ENCODE measurements around the gene IRF3.

The IRF3 gene

DNA sequence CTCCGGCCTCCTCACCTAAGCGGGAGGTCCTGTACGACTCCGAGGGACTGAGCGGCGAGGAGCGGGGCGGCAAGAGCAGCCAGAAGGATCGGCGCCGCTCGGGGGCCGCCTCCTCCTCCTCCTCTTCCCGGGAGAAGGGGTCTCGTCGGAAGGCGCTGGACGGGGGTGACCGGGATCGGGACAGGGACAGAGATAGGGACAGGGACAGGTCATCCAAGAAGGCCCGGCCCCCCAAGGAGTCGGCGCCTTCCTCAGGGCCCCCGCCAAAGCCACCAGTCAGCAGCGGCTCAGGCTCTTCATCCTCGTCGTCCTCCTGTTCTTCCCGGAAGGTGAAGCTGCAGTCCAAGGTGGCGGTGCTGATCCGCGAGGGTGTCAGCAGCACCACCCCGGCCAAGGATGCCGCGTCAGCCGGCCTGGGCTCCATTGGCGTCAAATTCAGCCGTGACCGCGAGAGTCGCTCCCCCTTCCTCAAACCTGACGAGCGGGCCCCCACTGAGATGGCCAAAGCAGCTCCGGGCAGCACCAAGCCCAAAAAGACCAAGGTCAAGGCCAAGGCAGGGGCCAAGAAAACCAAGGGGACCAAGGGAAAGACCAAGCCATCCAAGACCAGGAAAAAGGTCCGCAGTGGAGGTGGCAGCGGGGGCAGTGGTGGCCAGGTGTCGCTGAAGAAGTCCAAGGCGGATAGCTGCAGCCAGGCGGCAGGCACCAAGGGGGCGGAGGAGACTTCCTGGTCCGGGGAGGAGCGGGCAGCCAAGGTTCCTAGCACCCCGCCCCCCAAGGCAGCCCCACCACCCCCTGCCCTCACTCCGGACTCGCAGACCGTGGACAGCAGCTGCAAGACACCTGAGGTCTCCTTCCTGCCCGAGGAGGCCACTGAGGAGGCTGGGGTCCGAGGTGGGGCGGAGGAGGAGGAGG is 12.8 kb downstream of the IRF3 start:
- no peak overlapping the region for H3K27ac ChIP-seq (ENCODE audit: low read depth, low read length)
- H4K20me1 ChIP-seq (ENCODE audit: control insufficient read depth, insufficient read depth, low read depth, low read length): no peaks in the 10 kb centered on the region

GRCh38 chr19:49651820-49652550 is 13.7 kb downstream of the IRF3 start:
- Histone ChIP-seq H3K27ac (ENCODE audit: low read depth, low read length) (no peak overlapping the region), H3K27me3 (ENCODE audit: control insufficient read depth, low read length) (no peaks in the 10 kb centered on the region), H3K4me3 (ENCODE audit: low read length) (no peak overlapping the region), H3K79me2 (ENCODE audit: control insufficient read depth, low read length) (peaks cover 20% of the 10 kb centered on the region), H3K4me2 (ENCODE audit: low read length) (no peak overlapping the region), H3K9me3 (ENCODE audit: control insufficient read depth, insufficient read depth, low read length) (no peaks in the 10 kb centered on the region), H3K4me1 (ENCODE audit: control insufficient read depth, low read length) (no peaks in the 10 kb centered on the region), H3K36me3 (ENCODE audit: control insufficient read depth, low read length) (peaks cover 71% of the 10 kb centered on the region), H3K9me2 (replicated peaks; ENCODE audit: control insufficient read depth, low read length) (no peaks in the 10 kb centered on the region), H3F3A (ENCODE audit: control insufficient read depth, insufficient read depth) (no peaks in the 10 kb centered on the region), H4K20me1 (ENCODE audit: control insufficient read depth, insufficient read depth, low read depth, low read length) (no peaks in the 10 kb centered on the region)
- TF ChIP-seq EZH2phosphoT487 (IDR thresholded peaks at IDR 0.05; ENCODE audit: borderline replicate concordance, low read length): no peak
- no peak for TF ChIP-seq CTCF (IDR thresholded peaks at IDR 0.05; ENCODE audit: low read depth, low read length, poor library complexity, severe bottlenecking)

More for the DNA sequence above, 12.8 kb downstream of the IRF3 start:
- Histone ChIP-seq H3K27me3 (ENCODE audit: control insufficient read depth, low read length) (no peaks in the 10 kb centered on the region), H3K36me3 (ENCODE audit: control insufficient read depth, low read length) (peaks cover 70% of the 10 kb centered on the region), H3K4me2 (ENCODE audit: low read length) (no peak overlapping the region), H3K4me1 (ENCODE audit: control insufficient read depth, low read length) (no peaks in the 10 kb centered on the region), H3K79me2 (ENCODE audit: control insufficient read depth, low read length) (peaks cover 14% of the 10 kb centered on the region), H3K4me3 (ENCODE audit: low read length) (no peak overlapping the region), H3F3A (ENCODE audit: control insufficient read depth, insufficient read depth) (no peaks in the 10 kb centered on the region), H3K9me3 (ENCODE audit: control insufficient read depth, insufficient read depth, low read length) (no peaks in the 10 kb centered on the region), H3K9me2 (replicated peaks; ENCODE audit: control insufficient read depth, low read length) (no peaks in the 10 kb centered on the region)
- no peak for TF ChIP-seq EZH2phosphoT487 (IDR thresholded peaks at IDR 0.05; ENCODE audit: borderline replicate concordance, low read length)
- TF ChIP-seq CTCF (IDR thresholded peaks at IDR 0.05; ENCODE audit: low read depth, low read length, poor library complexity, severe bottlenecking): no peak

DNA sequence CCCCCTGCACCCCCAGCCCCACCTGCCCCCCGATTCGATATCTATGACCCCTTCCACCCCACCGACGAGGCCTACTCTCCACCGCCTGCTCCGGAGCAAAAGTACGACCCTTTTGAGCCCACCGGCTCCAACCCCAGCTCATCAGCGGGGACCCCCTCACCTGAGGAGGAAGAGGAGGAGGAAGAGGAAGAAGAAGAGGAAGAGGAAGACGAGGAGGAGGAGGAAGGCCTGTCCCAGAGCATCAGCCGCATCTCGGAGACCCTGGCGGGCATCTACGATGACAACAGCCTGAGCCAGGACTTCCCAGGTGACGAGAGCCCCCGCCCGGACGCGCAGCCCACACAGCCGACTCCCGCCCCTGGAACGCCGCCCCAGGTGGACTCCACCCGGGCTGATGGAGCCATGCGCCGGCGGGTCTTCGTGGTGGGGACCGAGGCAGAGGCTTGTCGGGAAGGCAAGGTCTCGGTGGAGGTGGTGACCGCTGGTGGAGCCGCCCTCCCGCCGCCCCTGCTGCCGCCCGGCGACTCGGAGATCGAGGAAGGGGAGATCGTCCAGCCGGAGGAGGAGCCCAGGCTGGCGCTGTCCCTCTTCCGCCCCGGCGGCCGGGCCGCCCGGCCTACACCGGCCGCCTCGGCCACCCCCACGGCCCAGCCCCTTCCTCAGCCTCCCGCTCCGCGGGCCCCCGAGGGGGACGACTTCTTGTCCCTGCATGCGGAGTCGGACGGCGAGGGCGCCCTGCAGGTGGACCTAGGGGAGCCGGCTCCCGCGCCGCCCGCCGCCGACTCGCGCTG is 14.4 kb downstream of the IRF3 start:
- H3K27me3 ChIP-seq (ENCODE audit: control insufficient read depth, low read length): no peaks in the 10 kb centered on the region
- no peaks in the 10 kb centered on the region for H3F3A ChIP-seq (ENCODE audit: control insufficient read depth, insufficient read depth)
- peaks cover 27% of the 10 kb centered on the region for H3K79me2 ChIP-seq (ENCODE audit: control insufficient read depth, low read length)
- TF ChIP-seq EZH2phosphoT487 (IDR thresholded peaks at IDR 0.05; ENCODE audit: borderline replicate concordance, low read length) (no peak), CTCF (IDR thresholded peaks at IDR 0.05; ENCODE audit: low read depth, low read length, poor library complexity, severe bottlenecking) (no peak)
- no peaks in the 10 kb centered on the region for H3K9me2 ChIP-seq (replicated peaks; ENCODE audit: control insufficient read depth, low read length)
- H3K4me2 ChIP-seq (ENCODE audit: low read length): no peak overlapping the region
- no peaks in the 10 kb centered on the region for H3K4me1 ChIP-seq (ENCODE audit: control insufficient read depth, low read length)
- no peak overlapping the region for H3K27ac ChIP-seq (ENCODE audit: low read depth, low read length)
- peaks cover 71% of the 10 kb centered on the region for H3K36me3 ChIP-seq (ENCODE audit: control insufficient read depth, low read length)
- no peaks in the 10 kb centered on the region for H3K9me3 ChIP-seq (ENCODE audit: control insufficient read depth, insufficient read depth, low read length)
- no peak overlapping the region for H3K4me3 ChIP-seq (ENCODE audit: low read length)
- no peaks in the 10 kb centered on the region for H4K20me1 ChIP-seq (ENCODE audit: control insufficient read depth, insufficient read depth, low read depth, low read length)

Measured in DOHH2 (cell line).